HepG2 (cell line): Measurements from ENCODE around the gene TRPV2. TPM values are rescaled to one million over a fixed set of nuclear protein-coding genes. Genes with fewer than 3 reads are reported as not detected.

Experiments used
- AHDC1 ChIP-seq: sonication (generic); formaldehyde crosslinking; IDR thresholded peaks from 2 replicates; pipeline ENCODE4 v1.5.1; 2020; ENCODE audit warnings: mild to moderate bottlenecking, missing genetic modification reagents, borderline replicate concordance
- ELF4 ChIP-seq: sonication (generic); formaldehyde crosslinking; IDR thresholded peaks from 2 replicates; pipeline ENCODE4 v1.5.0; 2020; ENCODE audit warnings: missing genetic modification reagents, mild to moderate bottlenecking, moderate library complexity, borderline replicate concordance
- HMG20A ChIP-seq: IDR thresholded peaks from 2 replicates; pipeline ENCODE4 v1.6.1; 2016; ENCODE audit warnings: borderline replicate concordance
- MAFK ChIP-seq, 2 experiments: IDR thresholded peaks in 1 of 2; conservative IDR thresholded peaks in 1 of 2; 2 replicates each; pipeline ENCODE4 v1.6.1; 2011; ENCODE audit warnings: improper control_type of control experiment in 2 of 2, low read length in 2 of 2
- MED8 ChIP-seq: sonication (generic); formaldehyde crosslinking; IDR thresholded peaks from 2 replicates; pipeline ENCODE4 v1.8.1; 2023; ENCODE audit warnings: mild to moderate bottlenecking, missing genetic modification reagents; ENCODE audit not compliant: insufficient replicate concordance
- MIXL1 ChIP-seq: IDR thresholded peaks from 2 replicates; pipeline ENCODE4 v1.6.1; 2016
- NCOA5 ChIP-seq: sonication (generic); formaldehyde crosslinking; IDR thresholded peaks from 2 replicates; pipeline ENCODE4 v1.4.0; 2020; ENCODE audit warnings: missing genetic modification reagents
- NFE2L2 ChIP-seq: fragments of 150-350 bp; IDR thresholded peaks from 2 replicates; pipeline ENCODE4 v1.6.1; 2014; ENCODE audit warnings: low read length
- NFRKB ChIP-seq: fragments of 450-650 bp; IDR thresholded peaks from 2 replicates; pipeline ENCODE4 v1.6.1; 2017
- PAF1 ChIP-seq: IDR thresholded peaks from 2 replicates; pipeline ENCODE4 v1.6.1; 2016; ENCODE audit warnings: missing genetic modification reagents, missing compliant biosample characterization
- ZBTB7B ChIP-seq: sonication (generic); formaldehyde crosslinking; IDR thresholded peaks from 2 replicates; pipeline ENCODE4 v1.4.0; 2020; ENCODE audit warnings: missing genetic modification reagents
- ZNF318 ChIP-seq: sonication (generic); formaldehyde crosslinking; IDR thresholded peaks from 2 replicates; pipeline ENCODE4 v1.4.0; 2020; ENCODE audit warnings: mild to moderate bottlenecking, missing genetic modification reagents
- ZNF34 ChIP-seq: sonication (generic); formaldehyde crosslinking; IDR thresholded peaks from 2 replicates; pipeline ENCODE4 v1.4.0; 2020; ENCODE audit warnings: mild to moderate bottlenecking, missing genetic modification reagents, borderline replicate concordance
- ZNF383 ChIP-seq: sonication (generic); formaldehyde crosslinking; IDR thresholded peaks from 2 replicates; pipeline ENCODE4 v1.4.0; 2020; ENCODE audit warnings: missing genetic modification reagents, mild to moderate bottlenecking, borderline replicate concordance
- ZNF776 ChIP-seq: sonication (generic); formaldehyde crosslinking; IDR thresholded peaks from 2 replicates; pipeline ENCODE4 v1.4.0; 2020; ENCODE audit warnings: mild to moderate bottlenecking, missing genetic modification reagents
- ZNF883 ChIP-seq: sonication (generic); formaldehyde crosslinking; IDR thresholded peaks from 2 replicates; pipeline ENCODE4 v1.5.1; 2020; ENCODE audit warnings: mild to moderate bottlenecking, missing genetic modification reagents; ENCODE audit errors: not compliant biosample characterization
- ZNF891 ChIP-seq: sonication (generic); formaldehyde crosslinking; IDR thresholded peaks from 2 replicates; pipeline ENCODE4 v1.5.0; 2020; ENCODE audit warnings: mild to moderate bottlenecking, missing genetic modification reagents
- polyA plus RNA-seq, 8 experiments: library from polyadenylated mRNA; depleted of rRNA in 3 of 8; stranded (reverse) in 7 of 8; unstranded in 1 of 8; fragments of >200 nt; fragmentation: Illumina TruSeq in 4 of 8; extraction: Trizol in 4 of 8; gene quantifications; 2 replicates each; pipeline versions ENCODE4 v1.2.1 to v1.2.3, GENCODE V29; 2011 to 2016; ENCODE audit warnings: low read depth in 4 of 8, missing spikeins in 1 of 8, mixed read lengths in 1 of 8; ENCODE audit not compliant: insufficient read depth in 1 of 8
- total RNA-seq, 5 experiments: library from RNA; depleted of rRNA; stranded (reverse); fragments of >200 nt; fragmentation: Illumina TruSeq; extraction: Trizol; gene quantifications; 2 replicates each; pipeline ENCODE4 v1.2.3, GENCODE V29; 2016; ENCODE audit warnings: low read depth in 1 of 5
- TF ChIP-seq, protein P1 (sequence below): sonication (generic); formaldehyde crosslinking; IDR thresholded peaks from 2 replicates; pipeline ENCODE4 v1.8.0; 2022; ENCODE audit warnings: mild to moderate bottlenecking, missing genetic modification reagents, moderate library complexity

Gene TRPV2
- total and polyA plus RNA-seq, 2 of the 13 experiments (the other 11 are each of a cell fraction or from before 2014, with no cell fraction given) = 13.6 to 21.3 TPM

GRCh38 chr17:16438173-16438556 is 22.8 kb downstream of the TRPV2 start (continued):
- TF ChIP-seq MIXL1 (CRISPR knock-in tag) (no peak), PAF1 (CRISPR knock-in tag) (no peak), ZNF883 (no peak), ZNF776 (CRISPR knock-in tag) (no peak), AHDC1 (CRISPR knock-in tag) (no peak), ZNF891 (CRISPR knock-in tag) (no peak), MAFK (conservative IDR thresholded peaks at IDR 0.05 in 1 of 2, IDR thresholded peaks at IDR 0.05 in 1 of 2; ENCODE audit: low read length in 2 of 2) (no peak), ZNF383 (CRISPR knock-in tag) (no peak), ZNF318 (CRISPR knock-in tag) (no peak; the same call in 1 of the 2 replicates), ZBTB7B (no peak), MED8 (CRISPR knock-in tag) (no peak), NFE2L2 (no peak), NFRKB (peak; percentile 34; the same call in 1 of the 2 replicates), HMG20A (no peak), ELF4 (CRISPR knock-in tag) (no peak), NCOA5 (CRISPR knock-in tag) (no peak), ZNF34 (CRISPR knock-in tag) (no peak)
- TF ChIP-seq, protein P1, sequence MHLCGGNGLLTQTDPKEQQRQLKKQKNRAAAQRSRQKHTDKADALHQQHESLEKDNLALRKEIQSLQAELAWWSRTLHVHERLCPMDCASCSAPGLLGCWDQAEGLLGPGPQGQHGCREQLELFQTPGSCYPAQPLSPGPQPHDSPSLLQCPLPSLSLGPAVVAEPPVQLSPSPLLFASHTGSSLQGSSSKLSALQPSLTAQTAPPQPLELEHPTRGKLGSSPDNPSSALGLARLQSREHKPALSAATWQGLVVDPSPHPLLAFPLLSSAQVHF (CRISPR knock-in tag) = 0 out of 2 replicates have a peak, but pooled peaks have one; percentile 10
